Right cardiac atrium (tissue), 5 donors: Measurements from ENCODE around the gene RNASE4. TPM values are rescaled to one million over a fixed set of nuclear protein-coding genes. Genes with fewer than 3 reads are reported as not detected.

Experiments used
- ATAC-seq, 2 donors: fragments of 200-7000 bp; cut with Tn5 transposase; one replicate each; pipeline versions ENCODE4 v1.8.0 to v1.9.1; 2020; ENCODE audit warnings: moderate library complexity in 2 of 2, mild to moderate bottlenecking in 1 of 2
- DNase-seq, 3 donors: peaks; one replicate each; pipeline ENCODE4 v3.0.0-alpha.2; 2020
- H3K27ac ChIP-seq: one replicate; pipeline ENCODE4 v1.5.1; 2013; ENCODE audit warnings: mild to moderate bottlenecking, low read length, control low read depth, moderate library complexity
- H3K27me3 ChIP-seq: one replicate; pipeline ENCODE4 v1.6.1; 2013; ENCODE audit not compliant: control insufficient read depth, insufficient read depth
- H3K4me1 ChIP-seq: one replicate; pipeline ENCODE4 v1.6.1; 2013; ENCODE audit warnings: low read length; ENCODE audit not compliant: control insufficient read depth, insufficient read depth
- H3K4me3 ChIP-seq: one replicate; pipeline ENCODE4 v1.5.1; 2013; ENCODE audit warnings: low read length, control low read depth
- H3K9me3 ChIP-seq: one replicate; pipeline ENCODE4 v1.6.1; 2013; ENCODE audit warnings: low read length; ENCODE audit not compliant: control insufficient read depth
- WGBS: extraction: QIAGEN DNeasy Blood & Tissue Kit; methylation state at CpG from one replicate; pipeline ENCODE4 v1.1.7; 2013; 5-methylcytosine and 5-hydroxymethylcytosine counted together
- intact Hi-C, 4 donors: fragments of 100-400 bp; cut with DNase I; formaldehyde crosslinking; loops; one replicate each; pipeline versions ENCODE4 v1.11.0 to v1.14.0; 2022 to 2023
- polyA plus RNA-seq: library from polyadenylated mRNA; stranded (reverse); fragments of 200-250 nt; gene quantifications from one replicate; pipeline ENCODE4 v1.2.3, GENCODE V29; 2013
- total RNA-seq, 4 donors: library from RNA; stranded (reverse); fragmentation: NEBNext Ultra II Directional; extraction: Animal tissue kit (Norgen Biotek cat#: 25700); gene quantifications; one replicate each; pipeline ENCODE4 v1.2.1, GENCODE V29; 2021
- donor health status: healthy with polysubstance abuse.
- donor health status: DM: no; HTN: yes; CAD: no.
- donor health status: DM: no; HTN: no; CAD: no.
- donor health status: DM: no; HTN: yes; CAD: no; lungs with severe emphysema.
- donor health status: DM: yes; HTN: yes; CAD: no.

RNASE4 gene
- total and polyA plus RNA-seq, 5 donors, result 18.0 to 31.3 (median 19.4) TPM

- Histone ChIP-seq H3K4me3 (no peak overlapping the region), H3K4me1 (no peaks in the 10 kb centered on the region), H3K9me3 (no peaks in the 10 kb centered on the region), H3K27me3 (no peaks in the 10 kb centered on the region), H3K27ac (no peak overlapping the region)
- WGBS, result 95% methylated on average over 2 of the region's 2 CpGs
- ATAC-seq (no peak), DNase-seq (no peak)
- intact Hi-C loops, result no loop called here
Measured at GRCh38 chr14:20743556-20743955, 59.2 kb downstream of the RNASE4 start.

GRCh38 chr14:20745571-20746358 lies 61.4 kb downstream of the RNASE4 start, which contains the start of gene EDDM3A:
TSS of gene EDDM3A (plus strand) at chr14:20745887. CDS start at chr14:20747581, 1,694 bp downstream.
- no peaks in the 10 kb centered on the region for H3K27me3 ChIP-seq
- ATAC-seq, result peak in 1 of 2 donors; percentile 62
- intact Hi-C loops, result no loop called here
- 73% methylated on average over 6 of the region's 6 CpGs for WGBS
- no peak within 1 kb of the TSS for H3K27ac ChIP-seq
- H3K4me1 ChIP-seq, result no peaks in the 10 kb centered on the region
- H3K9me3 ChIP-seq, result no peaks in the 10 kb centered on the region
- DNase-seq, result no peak
- no peak within 1 kb of the TSS for H3K4me3 ChIP-seq

- H3K4me3 ChIP-seq, result no peak overlapping the region
- intact Hi-C loops, result no loop called here
- no peak for DNase-seq
- no peaks in the 10 kb centered on the region for H3K9me3 ChIP-seq
- no peaks in the 10 kb centered on the region for H3K27me3 ChIP-seq
- 92% methylated on average over 3 of the region's 3 CpGs for WGBS
- H3K27ac ChIP-seq, result no peak overlapping the region
- no peak for ATAC-seq
- H3K4me1 ChIP-seq, result no peaks in the 10 kb centered on the region
Measured at GRCh38 chr14:20746566-20746965, 62.2 kb downstream of the RNASE4 start.

GRCh38 chr14:20748439-20748838 lies 64.1 kb downstream of the RNASE4 start:
- DNase-seq (no peak), ATAC-seq (no peak)
- Histone ChIP-seq H3K27ac (no peak overlapping the region), H3K27me3 (no peaks in the 10 kb centered on the region), H3K4me1 (no peaks in the 10 kb centered on the region), H3K4me3 (no peak overlapping the region), H3K9me3 (no peaks in the 10 kb centered on the region)
- intact Hi-C loops, result no loop called here
- WGBS, result 95% methylated on average over 2 of the region's 2 CpGs

- intact Hi-C loops, result no loop called here
- 79% methylated on average over 1 of the region's 1 CpG for WGBS
Measured at GRCh38 chr14:20750194-20750593, 65.8 kb downstream of the RNASE4 start.

More at GRCh38 chr14:20750194-20750593, 65.8 kb downstream of the RNASE4 start:
- no peaks in the 10 kb centered on the region for H3K27me3 ChIP-seq
- ATAC-seq, result no peak
- H3K9me3 ChIP-seq, result no peaks in the 10 kb centered on the region
- no peaks in the 10 kb centered on the region for H3K4me1 ChIP-seq
- H3K27ac ChIP-seq, result no peak overlapping the region
- no peak overlapping the region for H3K4me3 ChIP-seq
- DNase-seq, result no peak

Other genes starting within 250 kb of the RNASE4 start
- 1 to 10 TPM in 2 of 4 donors, under 1 TPM in 2; 0.33 to 1.7 (median 0.92) TPM for gene KLHL33, start 248.4 kb upstream of the RNASE4 start, total RNA-seq
- 0.68 TPM for gene KLHL33, start 248.4 kb upstream of the RNASE4 start, polyA plus RNA-seq
- 10 to 100 TPM; 17.6 to 21.9 (median 19.5) TPM for gene OSGEP, start 229.7 kb upstream of the RNASE4 start, total RNA-seq
- gene OSGEP, start 229.7 kb upstream of the RNASE4 start, polyA plus RNA-seq, result 18.1 TPM
- gene APEX1, start 229.3 kb upstream of the RNASE4 start, total RNA-seq, result 10 to 100 TPM; 71.5 to 95.2 (median 90.3) TPM
- 75.8 TPM for gene APEX1, start 229.3 kb upstream of the RNASE4 start, polyA plus RNA-seq
- 10 to 100 TPM; 16.2 to 23.7 (median 23.4) TPM for gene PIP4P1, start 223.1 kb upstream of the RNASE4 start, total RNA-seq
- gene PIP4P1, start 223.1 kb upstream of the RNASE4 start, polyA plus RNA-seq, result 21.0 TPM
- 10 to 100 TPM in 1 of 4 donors, 1 to 10 TPM in 3; 6.2 to 17.2 (median 7.2) TPM for gene PNP, start 215.2 kb upstream of the RNASE4 start, total RNA-seq
- gene PNP, start 215.2 kb upstream of the RNASE4 start, polyA plus RNA-seq, result 8.6 TPM
- under 1 TPM in 3 of 4 donors, not detected in 1; 0.21 to 0.31 (median 0.26) TPM for gene RNASE10, start 179.0 kb upstream of the RNASE4 start, total RNA-seq
- not detected for gene RNASE10, start 179.0 kb upstream of the RNASE4 start, polyA plus RNA-seq
- not detected for gene RNASE9, start 123.5 kb upstream of the RNASE4 start, total RNA-seq
- not detected for gene RNASE9, start 123.5 kb upstream of the RNASE4 start, polyA plus RNA-seq
- not detected for gene RNASE11, start 96.6 kb upstream of the RNASE4 start, total RNA-seq
- not detected for gene RNASE11, start 96.6 kb upstream of the RNASE4 start, polyA plus RNA-seq
- gene RNASE12, start 93.2 kb upstream of the RNASE4 start, total RNA-seq, result not detected
- gene RNASE12, start 93.2 kb upstream of the RNASE4 start, polyA plus RNA-seq, result not detected
- not detected for gene OR6S1, start 42.9 kb upstream of the RNASE4 start, total RNA-seq
- not detected for gene OR6S1, start 42.9 kb upstream of the RNASE4 start, polyA plus RNA-seq
- gene ANG, start 4.2 kb downstream of the RNASE4 start, total RNA-seq, result 1 to 10 TPM; 6.1 to 7.9 (median 7.1) TPM
- gene ANG, start 4.2 kb downstream of the RNASE4 start, polyA plus RNA-seq, result 11.0 TPM
- not detected for gene EDDM3A, start 61.3 kb downstream of the RNASE4 start, total RNA-seq
- not detected for gene EDDM3A, start 61.3 kb downstream of the RNASE4 start, polyA plus RNA-seq
- gene EDDM3B, start 83.8 kb downstream of the RNASE4 start, total RNA-seq, result not detected
- gene EDDM3B, start 83.8 kb downstream of the RNASE4 start, polyA plus RNA-seq, result not detected
- gene RNASE6, start 96.7 kb downstream of the RNASE4 start, total RNA-seq, result 10 to 100 TPM in 2 of 4 donors, 1 to 10 TPM in 2; 5.2 to 13.9 (median 8.6) TPM
- gene RNASE6, start 96.7 kb downstream of the RNASE4 start, polyA plus RNA-seq, result 2.4 TPM
- 100 to 1,000 TPM; 256 to 394 (median 314) TPM for gene RNASE1, start 118.3 kb downstream of the RNASE4 start, total RNA-seq
- gene RNASE1, start 118.3 kb downstream of the RNASE4 start, polyA plus RNA-seq, result 290 TPM
- gene RNASE3, start 206.8 kb downstream of the RNASE4 start, total RNA-seq, result under 1 TPM in 1 of 4 donors, not detected in 3; 0.69 TPM
- gene RNASE3, start 206.8 kb downstream of the RNASE4 start, polyA plus RNA-seq, result 0.14 TPM